ENCODE data around the gene RUBCNL. TPM values are rescaled to one million over a fixed set of nuclear protein-coding genes. Genes with fewer than 3 reads are reported as not detected.

The RUBCNL gene
- total and polyA plus RNA-seq, 2 donors (not counting 3 experiments of a cell fraction or from before 2014, with no cell fraction given), result not detected

DNA sequence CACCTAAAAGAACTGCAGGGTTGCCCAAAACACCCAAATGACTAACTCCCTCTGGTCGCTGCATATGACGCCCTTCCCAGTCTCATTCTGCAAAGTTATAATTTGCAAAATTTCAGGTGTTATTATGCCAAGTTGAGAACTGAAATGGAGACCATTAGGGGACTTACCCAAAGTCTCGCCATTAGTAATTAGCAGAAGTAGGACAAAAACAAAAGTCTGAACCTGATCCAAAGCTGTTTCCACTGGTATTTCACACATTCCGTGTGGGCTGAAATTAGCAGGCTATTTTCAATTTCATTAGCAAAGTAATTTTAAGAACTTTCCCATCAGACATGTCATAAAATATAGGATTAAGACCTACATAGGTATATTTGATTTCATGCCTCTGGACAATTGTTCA is 6.8 kb downstream of the RUBCNL start:
- Histone ChIP-seq H2AFZ (ENCODE audit: low read depth, low read length) (no peak overlapping the region), H3K27me3 (ENCODE audit: control insufficient read depth in 2 of 2, insufficient read depth in 2 of 2, low read length in 2 of 2) (peaks cover 0 to 9% of the 10 kb centered on the region in 2 experiments), H3K79me2 (ENCODE audit: control insufficient read depth, insufficient read depth, low read length) (no peaks in the 10 kb centered on the region), H3K4me3 (replicated peaks in 1 of 3; ENCODE audit: insufficient read depth in 1 of 3, low read depth in 1 of 3, low read length in 3 of 3) (no peak overlapping the region), H3K9me3 (replicated peaks; ENCODE audit: control insufficient read depth, insufficient read depth, low read length) (no peaks in the 10 kb centered on the region), H3K27ac (ENCODE audit: insufficient read depth, low read depth, low read length) (no peak overlapping the region), H3K4me1 (ENCODE audit: control insufficient read depth, extremely low read depth, insufficient read depth, low read length) (no peaks in the 10 kb centered on the region), H4K20me1 (replicated peaks; ENCODE audit: control insufficient read depth, extremely low read depth, insufficient read depth, low read length) (no peaks in the 10 kb centered on the region), H3K36me3 (ENCODE audit: control insufficient read depth in 2 of 2, extremely low read depth in 1 of 2, insufficient read depth in 2 of 2, low read length in 2 of 2) (no peaks in the 10 kb centered on the region), H3K4me2 (ENCODE audit: insufficient read depth, low read length) (no peak overlapping the region), H3K9me1 (replicated peaks; ENCODE audit: control insufficient read depth, extremely low read depth, insufficient read depth, low read length) (no peaks in the 10 kb centered on the region), H3K9ac (replicated peaks; ENCODE audit: extremely low read depth, insufficient read depth, low read length) (no peak overlapping the region)
- no TSS peak for BruUV-seq (replicated peaks)
- FAIRE-seq (no peak), DNase-seq (ENCODE audit: low read depth, low spot score) (no peak)
- ChIA-PET POLR2A (no interaction called here), CTCF (no interaction called here)
- intact Hi-C loops (cut with micrococcal nuclease), result no loop called here
- dilution Hi-C loops (cut with MboI; ENCODE audit: extremely low pct_ligation_motif_present, low sequenced_read_pairs), result no loop called here
- TF ChIP-seq, protein P1, sequence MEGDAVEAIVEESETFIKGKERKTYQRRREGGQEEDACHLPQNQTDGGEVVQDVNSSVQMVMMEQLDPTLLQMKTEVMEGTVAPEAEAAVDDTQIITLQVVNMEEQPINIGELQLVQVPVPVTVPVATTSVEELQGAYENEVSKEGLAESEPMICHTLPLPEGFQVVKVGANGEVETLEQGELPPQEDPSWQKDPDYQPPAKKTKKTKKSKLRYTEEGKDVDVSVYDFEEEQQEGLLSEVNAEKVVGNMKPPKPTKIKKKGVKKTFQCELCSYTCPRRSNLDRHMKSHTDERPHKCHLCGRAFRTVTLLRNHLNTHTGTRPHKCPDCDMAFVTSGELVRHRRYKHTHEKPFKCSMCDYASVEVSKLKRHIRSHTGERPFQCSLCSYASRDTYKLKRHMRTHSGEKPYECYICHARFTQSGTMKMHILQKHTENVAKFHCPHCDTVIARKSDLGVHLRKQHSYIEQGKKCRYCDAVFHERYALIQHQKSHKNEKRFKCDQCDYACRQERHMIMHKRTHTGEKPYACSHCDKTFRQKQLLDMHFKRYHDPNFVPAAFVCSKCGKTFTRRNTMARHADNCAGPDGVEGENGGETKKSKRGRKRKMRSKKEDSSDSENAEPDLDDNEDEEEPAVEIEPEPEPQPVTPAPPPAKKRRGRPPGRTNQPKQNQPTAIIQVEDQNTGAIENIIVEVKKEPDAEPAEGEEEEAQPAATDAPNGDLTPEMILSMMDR (IDR thresholded peaks at IDR 0.05; ENCODE audit: extremely low read depth in 1 of 2, insufficient read depth in 1 of 2, low read depth in 1 of 2, low read length in 2 of 2), result no peak
- TF ChIP-seq GATA2 (IDR thresholded peaks at IDR 0.05; ENCODE audit: insufficient read depth, insufficient read length, low read depth, low read length) (no peak), POLR2A (IDR thresholded peaks at IDR 0.05; ENCODE audit: low read depth, low read length) (no peak), EZH2 (IDR thresholded peaks at IDR 0.05; ENCODE audit: borderline replicate concordance, low read depth, low read length, severe bottlenecking) (no peak), POLR2AphosphoS5 (IDR thresholded peaks at IDR 0.05; ENCODE audit: insufficient read depth, low read depth, low read length) (no peak), MYC (IDR thresholded peaks at IDR 0.05; ENCODE audit: low read depth, low read length) (no peak), JUN (IDR thresholded peaks at IDR 0.05; ENCODE audit: borderline replicate concordance, insufficient read depth, insufficient read length, low read depth) (no peak), FOS (IDR thresholded peaks at IDR 0.05; ENCODE audit: borderline replicate concordance, insufficient read depth, low read length) (no peak)
- TF ChIP-seq, protein P2, sequence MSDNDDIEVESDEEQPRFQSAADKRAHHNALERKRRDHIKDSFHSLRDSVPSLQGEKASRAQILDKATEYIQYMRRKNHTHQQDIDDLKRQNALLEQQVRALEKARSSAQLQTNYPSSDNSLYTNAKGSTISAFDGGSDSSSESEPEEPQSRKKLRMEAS (IDR thresholded peaks at IDR 0.05; ENCODE audit: insufficient read depth, insufficient read length), result no peak
